ENCODE measurements around the gene TRIM32.

The TRIM32 gene, protein sequence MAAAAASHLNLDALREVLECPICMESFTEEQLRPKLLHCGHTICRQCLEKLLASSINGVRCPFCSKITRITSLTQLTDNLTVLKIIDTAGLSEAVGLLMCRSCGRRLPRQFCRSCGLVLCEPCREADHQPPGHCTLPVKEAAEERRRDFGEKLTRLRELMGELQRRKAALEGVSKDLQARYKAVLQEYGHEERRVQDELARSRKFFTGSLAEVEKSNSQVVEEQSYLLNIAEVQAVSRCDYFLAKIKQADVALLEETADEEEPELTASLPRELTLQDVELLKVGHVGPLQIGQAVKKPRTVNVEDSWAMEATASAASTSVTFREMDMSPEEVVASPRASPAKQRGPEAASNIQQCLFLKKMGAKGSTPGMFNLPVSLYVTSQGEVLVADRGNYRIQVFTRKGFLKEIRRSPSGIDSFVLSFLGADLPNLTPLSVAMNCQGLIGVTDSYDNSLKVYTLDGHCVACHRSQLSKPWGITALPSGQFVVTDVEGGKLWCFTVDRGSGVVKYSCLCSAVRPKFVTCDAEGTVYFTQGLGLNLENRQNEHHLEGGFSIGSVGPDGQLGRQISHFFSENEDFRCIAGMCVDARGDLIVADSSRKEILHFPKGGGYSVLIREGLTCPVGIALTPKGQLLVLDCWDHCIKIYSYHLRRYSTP

DNA sequence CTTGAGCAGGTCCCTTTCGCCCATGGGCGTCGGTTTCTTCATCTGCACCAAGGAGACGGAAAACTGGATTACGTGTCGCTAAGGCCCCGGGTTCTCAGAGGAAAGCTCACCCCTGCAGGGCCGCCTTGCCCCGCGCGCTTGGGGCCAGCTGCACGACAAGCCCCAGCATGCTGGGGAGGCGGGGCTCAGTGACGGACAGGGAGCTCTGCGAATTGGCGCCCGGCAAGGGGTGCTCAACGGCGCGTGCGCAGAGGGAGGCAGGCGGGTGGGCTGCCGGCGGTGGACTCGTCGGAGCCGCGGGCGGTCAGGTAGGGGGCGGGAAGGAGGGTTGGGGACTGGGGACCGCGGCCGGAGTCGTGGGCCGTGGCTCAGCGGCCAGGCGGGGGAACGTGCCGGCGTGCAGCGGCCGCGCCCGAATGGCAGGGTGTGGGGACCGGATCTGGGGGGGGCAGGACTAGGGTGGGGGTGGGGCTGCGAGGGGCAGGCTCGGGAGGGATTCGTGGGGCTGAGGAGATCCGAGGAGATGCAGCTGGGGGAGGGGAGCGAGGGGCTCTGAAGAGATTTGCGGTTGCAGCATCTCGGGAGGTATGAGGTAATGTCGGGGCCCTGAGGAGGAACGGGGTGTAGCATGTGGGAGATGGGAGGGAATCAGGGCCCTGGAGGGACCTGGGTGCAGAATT, at the start of gene TRIM32:
TSS of gene TRIM32 (plus strand) at position 232 of the 680 bp plus-strand sequence. CDS start 10,438 bp downstream, outside the sequence.
- DNase-seq (ENCODE audit: low read depth in 2 of 2, low spot score in 1 of 2) = peak; percentile 80 to 90

DNA sequence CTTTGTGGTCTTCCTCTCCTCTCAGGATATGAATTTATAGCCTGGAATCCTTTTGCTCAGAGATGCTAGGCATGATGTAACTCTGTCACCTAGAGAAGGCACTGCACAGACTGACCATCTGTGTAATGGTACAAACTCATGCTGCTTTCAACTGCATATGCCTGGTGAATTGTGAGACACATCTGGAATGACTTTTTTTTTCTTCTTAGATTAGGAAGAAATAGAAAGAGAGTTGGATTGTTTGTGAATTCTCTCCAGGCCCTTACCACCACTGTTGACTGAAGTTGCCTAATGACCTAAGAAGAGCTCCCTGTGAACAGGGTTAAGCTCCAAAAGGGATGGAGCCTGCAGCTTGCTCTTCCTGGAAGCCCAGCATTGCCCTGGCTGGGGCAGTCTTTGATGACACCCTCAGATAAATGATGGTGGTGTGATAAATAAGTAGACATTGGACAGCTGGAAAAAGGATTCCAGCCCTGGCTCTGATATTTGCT, 47.8 kb upstream of the TRIM32 start:
- DNase-seq (ENCODE audit: low read depth in 2 of 2, low spot score in 1 of 2) = no peak

DNA sequence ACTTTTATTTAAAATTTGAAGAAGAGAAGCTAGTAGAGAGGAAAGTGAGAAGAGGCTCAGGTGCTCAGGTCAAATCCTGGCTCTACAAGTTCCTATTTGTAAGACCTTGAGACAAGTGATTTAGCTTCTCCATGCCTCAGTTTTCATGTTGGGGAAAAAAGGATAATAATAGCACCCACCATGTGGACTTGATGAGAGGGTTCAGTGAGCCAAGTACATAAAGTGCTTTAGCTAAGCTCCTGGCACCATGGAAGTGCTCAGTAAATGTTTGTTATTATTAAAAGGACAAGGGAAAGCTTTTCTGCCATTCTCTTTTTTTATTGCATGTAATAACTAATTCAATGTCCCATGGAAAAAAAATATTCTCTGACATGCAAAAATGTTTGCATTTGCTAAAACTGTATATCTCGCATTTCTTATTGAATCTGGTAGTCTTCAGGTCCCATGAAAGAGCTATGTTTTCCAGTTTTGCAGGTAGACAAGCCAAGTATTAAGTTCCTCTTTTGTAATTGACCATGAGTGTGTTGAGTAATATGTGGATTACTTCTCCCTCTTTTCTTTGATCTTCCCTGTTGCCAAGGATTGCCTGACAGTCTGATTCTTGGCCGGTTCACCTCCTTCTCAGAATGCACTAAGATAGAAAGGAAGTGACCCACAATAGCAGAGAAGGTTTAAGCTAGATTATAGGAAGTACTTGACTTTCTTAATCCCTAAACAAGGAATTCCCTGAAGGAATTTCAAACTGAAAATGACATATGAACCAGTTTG, 45.6 kb upstream of the TRIM32 start:
- no peak for DNase-seq (ENCODE audit: low read depth in 2 of 2, low spot score in 1 of 2)

DNA sequence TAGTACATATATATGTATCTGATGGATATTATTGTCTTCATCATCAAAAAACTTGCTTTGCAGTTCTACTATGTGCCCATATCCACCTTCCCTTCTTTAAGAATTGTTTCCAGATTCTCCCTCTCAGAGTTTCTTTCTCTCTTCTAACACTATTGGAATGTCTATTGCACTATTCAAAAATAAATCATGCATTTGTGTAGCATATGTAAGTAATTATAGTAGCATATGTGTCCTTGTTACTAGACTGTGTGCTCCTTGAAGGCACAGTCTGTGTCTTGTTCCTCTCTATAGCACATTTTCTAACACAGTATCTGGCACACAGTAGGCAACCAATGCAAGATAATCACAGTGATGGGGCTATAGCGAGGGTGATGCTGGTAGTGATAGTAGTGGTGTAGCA, 43.4 kb upstream of the TRIM32 start:
- DNase-seq (ENCODE audit: low read depth in 2 of 2, low spot score in 1 of 2) = no peak

DNA sequence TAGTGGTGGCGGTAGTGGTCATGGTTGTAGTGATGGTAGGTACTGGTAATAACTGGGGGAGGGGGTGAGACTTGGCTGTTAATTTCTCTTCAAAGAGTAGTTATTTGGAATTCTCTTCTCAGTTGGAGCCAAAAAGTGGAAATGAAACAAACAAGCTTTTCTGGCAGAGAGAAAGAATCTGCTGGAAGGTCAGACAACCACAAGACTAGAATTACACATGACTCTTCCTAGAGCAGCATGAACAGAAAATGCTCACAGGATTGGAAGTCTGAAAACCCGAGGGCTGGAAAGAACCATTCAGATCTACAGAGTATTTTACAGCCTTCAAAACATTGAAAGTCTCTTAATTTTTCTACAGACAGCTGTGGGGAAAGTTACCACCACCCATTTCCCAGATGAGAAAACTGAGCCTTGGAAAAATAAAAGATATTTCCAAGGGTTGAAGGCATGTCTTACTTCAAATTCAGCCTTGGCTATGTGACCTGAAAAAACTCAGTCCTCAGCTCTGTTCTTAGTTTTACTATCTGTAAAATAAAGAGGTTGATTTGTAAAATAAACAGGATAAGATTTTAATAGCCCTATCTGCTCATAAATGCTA, 42.9 kb upstream of the TRIM32 start:
- no peak for DNase-seq (ENCODE audit: low read depth in 2 of 2, low spot score in 1 of 2)

DNA sequence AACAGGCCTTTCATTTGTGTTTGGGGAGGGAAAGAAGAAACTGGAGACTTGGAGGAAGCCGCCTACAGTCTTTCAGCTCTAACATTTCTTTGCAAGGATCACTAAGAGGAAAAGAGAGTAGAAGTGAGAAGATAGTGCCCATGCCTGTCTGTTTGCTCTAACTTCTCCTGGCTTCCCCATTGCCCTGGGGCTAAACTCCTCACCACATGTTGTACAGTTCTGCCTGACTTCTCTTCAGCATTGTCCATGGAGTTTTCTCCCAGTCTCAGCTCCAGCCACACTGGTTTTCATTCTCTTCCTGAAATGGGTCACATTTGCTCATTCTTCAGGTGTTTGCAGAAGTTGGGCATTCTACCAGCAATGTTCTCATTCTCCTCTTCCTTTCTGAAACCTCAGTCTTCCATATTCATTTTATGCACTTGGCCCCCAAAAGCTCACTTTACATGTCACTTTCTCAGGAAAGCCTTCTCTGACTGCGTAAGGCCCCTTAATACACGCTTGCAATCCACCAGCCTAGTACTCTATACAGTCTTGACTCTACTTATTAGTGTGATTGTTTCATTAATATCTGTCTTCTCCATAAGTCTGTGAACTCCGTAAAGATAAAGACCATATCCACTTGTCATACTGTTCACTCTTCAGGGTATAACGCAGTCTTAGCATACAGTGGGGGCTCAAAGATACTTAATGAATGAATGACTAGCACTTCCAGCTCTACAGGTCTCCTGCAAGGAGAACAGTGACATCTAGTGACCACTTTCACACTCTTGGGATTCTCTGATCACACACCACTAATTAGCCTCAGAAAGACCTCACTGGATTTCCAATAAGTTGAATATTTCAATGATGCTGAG, 40.2 kb upstream of the TRIM32 start:
- no peak for DNase-seq (ENCODE audit: low read depth in 2 of 2, low spot score in 1 of 2)

DNA sequence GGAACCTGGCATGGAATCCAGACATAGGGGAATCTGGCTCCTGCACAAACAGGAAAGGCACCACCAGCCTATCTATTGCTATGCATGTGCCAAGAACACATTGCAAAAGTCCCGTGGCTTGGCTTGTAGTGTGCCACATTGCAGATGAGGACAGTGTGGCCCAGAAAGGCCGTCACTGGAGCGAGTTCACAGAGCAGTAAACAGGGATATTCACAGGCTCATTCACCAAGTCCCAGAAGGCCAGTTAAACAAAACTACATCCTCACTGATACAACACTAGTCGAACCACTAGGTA, 39.6 kb upstream of the TRIM32 start:
- no peak for DNase-seq (ENCODE audit: low read depth in 2 of 2, low spot score in 1 of 2)

DNA sequence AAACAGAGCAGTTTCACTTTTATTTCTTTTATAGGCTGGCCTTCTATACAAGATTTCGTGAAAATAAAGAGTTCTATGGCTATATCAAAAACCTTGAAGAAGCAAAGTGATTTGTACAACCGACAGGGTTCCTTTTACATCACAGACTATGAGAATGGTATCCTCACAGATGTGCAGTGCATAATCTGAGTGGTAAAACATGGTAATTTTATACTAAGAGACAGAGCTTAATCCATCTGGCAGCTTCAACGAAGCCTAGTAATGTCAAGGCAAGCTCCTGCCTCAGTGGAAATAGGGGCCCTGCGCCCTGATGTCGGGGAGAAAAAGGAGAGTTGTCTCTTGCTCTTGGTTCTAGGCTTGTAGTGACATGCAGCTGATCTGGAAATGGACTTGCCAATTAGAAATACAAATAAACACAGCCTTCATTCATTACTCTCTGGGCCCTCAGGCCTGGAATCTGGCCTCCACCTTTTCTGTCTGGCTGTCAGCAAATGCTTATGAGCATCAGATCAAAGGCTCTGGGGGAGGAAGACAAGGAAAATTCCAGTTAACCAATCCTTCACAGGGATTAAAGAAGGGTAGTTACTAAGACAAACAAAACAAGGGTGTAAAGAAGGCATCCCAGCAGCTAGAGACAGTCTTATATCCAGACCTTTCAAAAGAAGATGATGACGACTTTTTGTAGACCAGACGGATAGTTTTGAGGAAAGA, 33.6 kb upstream of the TRIM32 start:
- no peak for DNase-seq (ENCODE audit: low read depth in 2 of 2, low spot score in 1 of 2)

DNA sequence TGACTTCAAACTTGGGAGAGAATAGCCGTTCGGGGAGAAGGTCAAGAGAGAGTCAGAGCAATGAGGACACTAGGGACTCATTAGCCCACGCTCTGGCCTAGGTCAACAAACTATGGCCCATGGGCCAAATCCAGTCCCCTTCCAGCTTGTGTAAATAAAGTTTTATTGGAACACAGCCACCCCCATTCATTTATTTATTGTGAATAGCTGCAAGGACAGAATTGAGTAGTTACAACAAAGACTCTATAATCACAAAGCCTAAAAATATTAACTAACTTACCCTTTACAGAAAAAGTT, 33.1 kb upstream of the TRIM32 start:
- no peak for DNase-seq (ENCODE audit: low read depth in 2 of 2, low spot score in 1 of 2)

DNA sequence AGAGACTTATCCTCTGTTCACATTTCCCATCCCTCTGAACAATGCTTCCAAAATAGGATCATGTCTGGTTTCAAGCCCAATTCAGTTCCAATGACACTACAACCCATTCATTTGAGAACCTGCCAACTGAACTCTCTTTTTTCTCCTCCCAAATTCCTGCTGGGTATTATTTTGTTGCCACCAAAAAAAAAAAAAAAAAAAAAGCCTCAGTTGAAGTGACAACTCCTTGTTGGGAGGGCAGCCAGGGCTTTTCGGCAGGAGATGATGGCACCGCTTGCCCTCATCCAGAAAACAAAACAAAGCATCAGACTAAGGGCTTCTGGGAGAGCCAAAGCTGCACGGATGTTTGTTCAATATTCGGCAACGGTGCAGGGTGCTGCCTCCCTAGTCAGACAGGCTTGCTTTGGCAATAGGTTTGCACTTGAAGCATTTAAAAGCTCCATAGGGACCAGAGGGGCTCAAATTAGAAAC, 30.6 kb upstream of the TRIM32 start:
- DNase-seq (ENCODE audit: low read depth in 2 of 2, low spot score in 1 of 2) = no peak

DNA sequence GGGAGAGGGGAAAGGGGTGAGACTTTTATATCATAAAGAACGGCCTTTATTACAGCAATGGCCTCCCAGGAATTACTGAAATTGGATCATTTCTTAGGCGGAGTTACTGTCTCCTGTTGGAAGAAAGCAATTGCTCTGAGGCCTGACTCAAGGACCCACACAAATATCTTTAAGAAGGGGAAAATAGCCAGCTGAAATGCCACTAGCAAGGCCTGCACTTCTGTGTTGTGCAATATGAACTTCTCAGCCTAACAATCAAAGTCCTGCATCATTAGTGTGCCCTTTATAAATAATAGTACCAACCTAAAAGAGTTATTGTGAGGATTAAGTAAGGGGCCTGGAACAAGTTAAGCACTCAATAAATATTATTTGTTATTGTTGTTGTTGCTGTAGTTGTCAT, 30.1 kb upstream of the TRIM32 start:
- no peak for DNase-seq (ENCODE audit: low read depth in 2 of 2, low spot score in 1 of 2)

DNA sequence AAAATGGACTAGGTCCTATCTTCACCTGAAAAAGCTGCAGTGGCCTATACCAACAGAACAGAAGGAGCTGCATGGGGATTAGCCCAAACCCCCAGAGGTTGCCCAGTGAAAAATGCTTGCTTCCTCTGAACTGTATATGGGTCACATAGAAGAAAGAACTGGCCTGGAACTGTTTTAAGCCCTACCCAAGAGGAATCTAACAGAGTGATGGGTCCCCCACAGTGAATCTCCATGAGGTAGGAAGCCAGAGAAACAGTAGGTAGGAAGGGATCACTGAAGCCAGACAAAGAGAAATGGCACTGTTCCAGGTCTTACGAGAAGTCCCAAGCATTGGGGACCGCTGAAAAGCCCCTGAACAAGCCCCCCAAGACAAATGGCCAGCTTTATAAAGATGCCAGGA, 28.8 kb upstream of the TRIM32 start:
- no peak for DNase-seq (ENCODE audit: low read depth in 2 of 2, low spot score in 1 of 2)

DNA sequence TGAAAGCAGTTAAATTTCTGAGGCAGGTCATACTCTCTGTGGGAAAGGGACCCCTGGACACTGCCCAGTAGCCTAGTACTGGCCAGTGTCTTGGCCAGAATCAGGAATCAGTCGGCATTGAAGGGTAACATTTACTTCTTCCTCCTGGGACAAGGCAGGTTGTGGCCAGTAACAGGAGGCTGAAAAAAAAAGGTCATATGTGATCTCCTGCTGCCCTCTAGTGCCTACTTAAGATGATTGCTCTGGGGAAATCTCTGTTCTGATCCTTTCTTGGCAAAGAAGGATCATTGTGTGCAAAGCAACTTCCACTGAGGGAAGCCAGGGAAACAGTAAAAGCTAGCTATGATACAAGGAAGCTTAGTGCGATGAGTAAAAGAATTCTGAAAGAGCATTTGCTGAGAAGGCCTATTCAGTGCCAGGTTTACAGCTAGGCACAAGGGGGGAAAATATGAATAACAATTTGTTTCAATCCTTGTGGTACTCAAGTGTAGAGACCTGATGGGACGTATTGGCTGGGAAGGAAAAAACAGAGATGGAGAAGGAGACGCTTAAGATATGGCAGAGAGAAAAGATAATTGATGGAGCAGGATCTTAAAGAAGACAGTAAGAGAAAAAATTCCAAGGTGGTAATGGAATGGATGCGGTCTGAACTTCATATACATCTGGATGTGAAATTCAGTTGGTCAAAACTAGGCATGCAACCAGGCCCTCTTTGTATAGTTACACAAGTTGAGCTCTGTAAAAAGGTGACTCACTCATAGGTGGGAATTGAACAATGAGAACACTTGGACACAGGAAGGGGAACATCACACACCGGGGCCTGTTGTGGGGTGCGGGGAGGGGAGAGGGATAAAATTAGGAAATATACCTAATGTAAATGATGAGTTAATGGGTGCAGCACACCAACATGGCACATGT, 25.8 kb upstream of the TRIM32 start:
- DNase-seq (ENCODE audit: low read depth in 2 of 2, low spot score in 1 of 2) = no peak

DNA sequence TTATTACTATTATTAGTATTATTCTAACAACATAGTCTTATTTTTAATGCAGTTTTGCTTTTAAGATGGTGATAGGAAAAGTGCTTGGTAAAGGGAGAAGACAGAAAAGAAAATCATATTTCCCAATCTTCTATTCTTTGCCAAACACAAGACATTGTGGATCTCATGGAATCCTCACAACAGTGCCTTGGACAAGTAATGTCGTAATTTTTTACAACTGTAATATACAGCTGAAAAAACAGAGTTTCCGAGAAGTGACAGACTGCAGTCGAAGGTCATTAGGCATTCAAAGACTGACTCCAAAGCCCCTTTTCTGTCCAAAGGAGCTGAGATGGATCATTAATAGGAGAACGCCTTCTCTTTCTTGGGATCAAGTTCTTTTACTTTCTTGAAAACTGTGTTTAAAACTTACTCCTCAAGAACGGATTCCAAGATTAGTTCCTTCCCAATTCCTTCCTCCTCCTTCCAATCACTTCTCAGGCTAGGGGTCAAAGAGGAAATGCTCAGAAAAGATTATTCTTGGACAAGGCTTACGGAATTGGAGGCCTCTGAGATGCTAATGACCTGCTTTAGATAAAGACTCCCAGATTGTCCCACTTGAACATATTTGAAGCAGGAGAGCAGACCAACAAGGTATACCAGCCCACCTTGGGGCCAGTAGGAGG, 24.3 kb upstream of the TRIM32 start:
- DNase-seq (ENCODE audit: low read depth in 2 of 2, low spot score in 1 of 2) = no peak

DNA sequence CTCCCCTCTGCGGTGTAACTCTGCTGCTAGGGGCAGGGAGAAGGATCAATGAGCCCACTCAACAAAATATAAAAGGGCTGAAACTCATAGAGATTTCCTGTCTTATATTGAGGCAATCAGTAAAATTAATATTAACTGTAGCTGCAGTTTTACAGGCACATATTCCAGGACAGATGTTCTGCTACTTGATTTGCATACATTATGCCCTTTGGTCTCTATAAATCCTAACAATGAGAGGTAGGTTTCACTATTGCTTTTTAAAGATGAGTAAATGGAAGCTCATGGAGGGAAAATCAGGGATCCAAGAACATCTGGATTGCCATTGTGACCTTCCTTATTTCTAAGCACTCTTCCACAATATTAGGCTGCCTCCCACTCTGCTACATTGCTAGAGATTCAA, 23.5 kb upstream of the TRIM32 start:
- no peak for DNase-seq (ENCODE audit: low read depth in 2 of 2, low spot score in 1 of 2)

DNA sequence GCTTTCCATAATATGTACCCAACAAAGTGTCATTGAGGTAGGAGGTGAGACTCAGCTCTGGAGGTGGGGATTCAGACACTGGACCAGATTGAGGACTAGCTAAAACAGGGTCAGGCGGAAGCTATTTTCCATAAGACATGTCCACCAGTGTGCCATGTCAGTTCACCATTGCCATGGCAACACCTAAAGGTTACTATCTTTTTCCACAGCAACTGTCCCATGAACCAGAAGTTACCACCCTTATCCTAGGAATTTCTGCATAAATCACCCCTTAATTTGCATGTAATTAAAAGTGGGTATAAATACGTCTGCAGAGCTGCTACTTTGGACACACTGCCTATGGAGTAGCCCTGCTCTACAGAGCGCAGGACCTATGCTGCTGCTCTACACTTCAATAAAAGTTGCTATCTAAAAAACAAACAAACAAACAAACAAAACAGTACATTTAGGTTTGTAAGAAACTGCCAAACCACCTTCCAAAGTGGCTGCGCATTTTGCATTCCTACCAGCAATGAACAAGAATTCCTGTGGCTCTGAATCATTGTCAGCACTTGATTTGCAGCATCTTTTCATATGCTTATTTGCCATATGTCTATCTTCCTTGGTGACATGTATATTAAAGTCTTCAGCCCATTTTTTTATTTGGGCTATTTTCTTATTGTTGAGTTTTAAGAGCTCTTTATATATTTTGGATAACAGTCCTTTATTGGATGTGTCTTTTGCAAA, 18.0 kb upstream of the TRIM32 start:
- DNase-seq (ENCODE audit: low read depth in 2 of 2, low spot score in 1 of 2) = no peak

DNA sequence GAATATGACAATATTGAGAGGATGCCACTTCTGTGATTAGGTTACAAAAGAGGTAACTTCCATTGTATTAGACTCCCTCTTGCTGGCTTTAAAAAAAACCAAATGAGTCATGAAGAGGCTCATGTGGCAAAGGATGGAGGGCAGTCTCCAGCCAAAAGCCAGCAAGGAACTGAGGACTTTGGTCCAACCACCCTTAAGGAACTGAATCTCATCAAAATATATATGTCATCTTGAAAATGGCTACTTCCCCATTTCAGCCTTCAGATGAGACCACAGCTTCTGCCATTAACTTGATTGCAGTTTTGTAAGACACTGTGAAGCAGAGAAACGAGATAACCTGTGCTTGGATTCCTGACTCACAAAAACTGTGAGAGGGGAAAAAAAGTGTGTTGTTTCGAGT, 15.5 kb upstream of the TRIM32 start:
- no peak for DNase-seq (ENCODE audit: low read depth in 2 of 2, low spot score in 1 of 2)

Measured in stimulated activated CD8-positive, alpha-beta memory T cell treated with anti-CD3 and anti-CD28 coated beads, Interleukin-4, amount 100 ng/mL, for 1 hour (primary cell).